ENCODE results near the gene BACE2.
"Not testable (repeated sequence)": the region's sequence is repeated elsewhere in the genome, so short reads cannot be mapped to it uniquely, and the experiment has no call there.

BACE2 gene

DNA sequence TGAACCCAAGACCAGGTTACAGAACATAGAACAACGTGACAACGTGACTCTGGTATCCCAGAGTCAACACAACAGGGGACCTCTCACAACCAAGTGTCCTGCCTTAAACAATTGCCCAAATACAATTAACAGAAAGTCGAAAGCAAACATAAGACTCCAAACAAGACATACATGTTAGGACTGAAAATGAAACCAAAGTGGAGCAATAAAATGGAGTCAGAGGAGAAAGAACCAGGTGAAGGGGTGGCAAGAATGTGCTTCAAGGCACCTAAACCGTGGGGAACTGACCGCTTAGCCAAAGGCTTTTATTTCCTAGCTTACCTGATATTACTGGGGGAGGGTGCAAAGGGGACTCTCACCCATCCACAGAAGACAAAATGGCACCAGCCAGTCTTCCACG, 17.8 kb downstream of the BACE2 start:
- DNase-seq (ENCODE audit: low read depth in 2 of 2) = no peak

DNA sequence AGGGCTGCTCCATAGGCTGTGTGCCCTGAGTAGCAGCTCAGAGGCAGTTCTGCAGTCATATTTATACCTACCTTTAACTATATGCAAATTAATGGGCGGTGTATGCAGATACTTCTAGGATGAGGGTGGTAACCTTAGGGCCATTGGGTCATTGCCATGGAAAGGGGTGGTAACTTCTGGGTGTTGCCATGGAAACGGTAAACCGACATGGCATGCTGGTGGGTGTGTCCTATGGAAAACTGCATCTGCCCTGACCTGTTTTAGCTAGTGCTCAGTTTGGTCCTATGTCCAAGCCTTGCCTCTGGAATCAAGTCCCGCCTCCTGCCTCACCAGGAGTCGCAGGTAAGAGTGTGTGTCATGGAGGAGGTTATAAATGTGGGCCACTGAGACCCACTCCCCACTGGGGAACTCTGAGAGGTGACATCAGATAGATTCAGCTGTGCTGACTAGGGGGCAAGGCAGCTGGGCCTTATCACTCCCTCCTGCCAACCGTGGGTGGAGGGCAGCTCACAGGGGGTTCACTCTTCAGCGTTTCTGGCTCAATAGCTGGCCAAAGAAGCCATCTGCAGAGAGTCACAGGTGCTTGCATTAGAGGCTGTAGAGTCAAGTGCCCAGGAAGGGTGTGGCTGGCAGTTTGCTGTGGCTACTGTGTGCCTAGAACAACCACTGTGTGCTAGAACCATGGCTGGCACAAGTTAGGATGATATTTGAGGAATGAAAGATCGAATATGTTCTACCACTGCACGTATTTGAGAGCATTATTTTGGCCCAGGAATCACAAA, 19.0 kb downstream of the BACE2 start:
- DNase-seq (ENCODE audit: low read depth in 2 of 2) = no peak

GRCh38 chr21:41187537-41188025, 19.6 kb downstream of the BACE2 start:
- DNase-seq (ENCODE audit: low read depth in 2 of 2) = no peak

GRCh38 chr21:41188486-41189149, 20.7 kb downstream of the BACE2 start:
- DNase-seq (ENCODE audit: low read depth in 2 of 2) = no peak

DNA sequence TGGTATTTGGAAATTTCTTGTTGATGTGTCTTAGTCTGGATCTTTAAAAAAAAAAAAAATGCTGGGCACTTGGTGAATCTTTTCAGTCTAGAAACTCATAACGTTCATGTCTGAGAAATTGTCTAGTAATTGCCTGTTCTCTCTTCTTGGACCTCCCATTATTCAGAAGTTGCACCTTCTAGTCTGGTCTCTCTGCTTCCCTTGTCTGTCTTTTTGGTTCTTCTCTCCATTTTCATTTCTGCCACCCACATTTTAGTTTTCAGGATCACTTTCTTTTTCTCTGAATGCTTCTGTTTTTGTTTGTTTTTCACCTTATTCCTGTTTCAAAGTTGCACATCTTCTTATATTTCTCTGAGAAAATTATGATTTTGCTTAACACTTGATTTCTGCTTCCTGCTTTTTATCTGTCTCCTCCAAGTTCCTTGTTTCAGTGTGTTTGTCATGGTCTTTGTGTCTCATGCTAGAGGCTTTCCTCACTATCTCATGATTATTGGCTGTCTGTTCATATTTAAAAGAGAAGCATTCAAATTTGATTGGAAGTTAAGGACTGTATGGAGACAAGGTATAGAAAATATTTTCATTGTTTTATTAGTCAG, 21.3 kb downstream of the BACE2 start:
- DNase-seq (ENCODE audit: low read depth in 2 of 2) = no peak

- DNase-seq (ENCODE audit: low read depth in 2 of 2) = not testable (repeated sequence)
Observed at GRCh38 chr21:41192552-41192951, 24.6 kb downstream of the BACE2 start.

DNA sequence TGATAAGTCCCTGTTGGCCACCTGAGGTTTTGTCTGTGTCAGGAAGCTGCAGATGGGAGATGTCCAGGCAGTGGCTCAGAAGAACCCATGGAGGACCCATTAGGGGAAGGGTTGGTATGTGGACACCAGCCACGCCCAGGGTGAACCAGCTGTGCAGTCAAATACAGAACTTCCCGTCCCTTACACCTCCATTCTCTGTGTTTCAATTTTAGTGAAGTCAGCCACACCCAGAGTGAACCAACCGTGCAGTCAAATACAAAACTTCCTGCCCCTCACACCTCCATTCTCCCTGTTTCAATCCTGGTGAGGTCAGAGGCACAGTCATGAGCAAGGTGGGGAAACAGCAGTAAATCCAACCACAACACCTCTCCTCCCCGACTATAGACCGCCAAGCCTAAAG, 27.4 kb downstream of the BACE2 start:
- DNase-seq (ENCODE audit: low read depth in 2 of 2) = no peak

- DNase-seq (ENCODE audit: low read depth in 2 of 2) = no peak
Observed at GRCh38 chr21:41196993-41197392, 29.0 kb downstream of the BACE2 start.

DNA sequence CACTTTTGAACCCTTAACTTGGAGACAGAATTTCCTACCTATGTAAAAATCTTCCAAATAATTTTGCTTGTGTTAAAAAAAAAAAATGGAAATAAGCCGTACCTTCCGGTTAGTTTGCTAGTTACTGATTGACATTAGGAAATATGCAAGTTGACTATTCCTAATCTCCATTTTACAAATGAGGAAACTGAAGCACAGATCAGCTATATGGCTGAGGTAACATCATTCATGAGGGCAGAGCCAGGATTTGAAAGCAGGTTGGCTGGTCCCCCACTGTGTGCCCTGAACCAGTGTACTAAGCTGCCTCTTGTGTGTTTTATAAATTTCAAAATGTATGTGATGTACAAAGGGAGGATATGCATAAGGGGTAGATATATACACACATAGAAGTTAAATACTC, 29.6 kb downstream of the BACE2 start:
- no peak for DNase-seq (ENCODE audit: low read depth in 2 of 2)

DNA sequence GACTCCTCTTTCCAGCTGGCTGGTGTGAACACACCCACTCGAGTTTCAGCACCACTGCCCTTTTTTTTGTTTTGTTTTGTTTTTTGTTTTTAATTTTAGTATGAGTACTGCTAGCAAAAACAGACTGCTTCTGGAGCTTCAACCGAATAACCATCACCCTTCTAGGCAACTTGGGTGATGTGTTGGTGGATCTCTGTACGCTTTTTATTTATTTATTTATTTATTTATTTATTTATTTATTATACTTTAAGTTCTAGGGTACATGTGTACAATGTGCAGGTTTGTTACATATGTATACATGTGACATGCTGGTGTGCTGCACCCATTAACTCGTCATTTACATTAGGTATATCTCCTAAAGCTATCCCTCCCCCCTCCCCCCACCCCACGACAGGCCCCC, 30.7 kb downstream of the BACE2 start:
- not testable (repeated sequence) for DNase-seq (ENCODE audit: low read depth in 2 of 2)

DNA sequence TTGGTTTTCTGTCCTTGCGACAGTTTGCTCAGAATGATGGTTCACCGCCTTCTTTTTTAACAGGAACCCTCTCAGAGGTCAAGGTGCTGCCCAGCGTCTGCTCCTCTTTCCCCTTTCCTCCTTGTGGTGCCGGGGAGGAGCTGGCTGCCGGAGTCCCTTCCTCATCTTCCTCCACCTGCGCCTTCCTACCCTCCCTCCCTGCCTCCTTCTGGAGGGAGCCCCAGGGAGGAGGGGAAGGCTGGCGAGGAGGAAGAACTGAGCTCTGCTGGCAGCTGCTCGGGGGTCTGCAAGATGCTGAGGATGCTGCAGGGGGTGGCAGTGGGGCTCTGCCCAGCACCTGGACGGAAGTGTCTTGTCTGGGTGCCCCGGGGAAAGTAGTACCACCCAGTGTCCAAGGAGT, 31.2 kb downstream of the BACE2 start:
- DNase-seq (ENCODE audit: low read depth in 2 of 2) = no peak

DNA sequence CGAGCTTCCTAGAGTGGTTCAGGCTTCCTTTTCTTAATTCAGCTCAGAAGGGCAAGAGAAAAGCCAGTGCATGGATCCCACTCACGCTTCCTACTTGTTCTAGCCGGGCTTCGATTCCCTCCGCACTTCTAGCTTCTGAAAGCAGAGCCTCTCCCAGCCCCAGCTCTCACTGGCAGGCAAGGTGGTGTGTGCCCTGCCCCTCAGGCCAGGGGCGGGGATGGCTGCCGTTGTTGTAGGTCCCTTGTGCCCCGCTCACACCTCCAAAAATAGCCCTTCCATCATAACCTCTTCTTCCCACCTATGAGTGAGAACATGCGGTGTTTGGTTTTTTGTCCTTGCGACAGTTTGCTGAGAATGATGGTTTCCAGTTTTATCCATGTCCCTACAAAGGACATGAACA, 31.6 kb downstream of the BACE2 start:
- no peak for DNase-seq (ENCODE audit: low read depth in 2 of 2)

- no peak for DNase-seq (ENCODE audit: low read depth in 2 of 2)
Observed at GRCh38 chr21:41201385-41201784, 33.4 kb downstream of the BACE2 start.

DNA sequence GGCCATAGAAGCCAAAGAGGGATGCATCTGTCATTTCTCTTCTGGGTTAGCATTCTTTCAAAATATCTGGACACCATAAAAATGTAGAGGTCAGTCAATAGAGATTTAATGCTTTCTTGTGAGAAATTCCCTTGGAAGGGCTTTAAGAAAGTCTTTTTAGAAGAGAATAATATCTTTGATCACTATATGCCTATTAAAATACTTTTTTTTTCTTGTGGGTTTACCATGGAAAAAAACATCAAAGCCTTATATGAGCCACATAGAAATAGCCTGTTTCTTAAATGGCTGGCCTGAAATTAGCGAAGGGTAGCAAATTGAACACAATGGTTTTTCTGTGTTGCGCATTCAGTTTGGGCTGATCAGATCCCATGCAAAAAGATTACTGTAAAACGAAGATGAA, 36.8 kb downstream of the BACE2 start:
- no peak for DNase-seq (ENCODE audit: low read depth in 2 of 2)

GRCh38 chr21:41207401-41208375, 39.7 kb downstream of the BACE2 start:
- no peak for DNase-seq (ENCODE audit: low read depth in 2 of 2)

DNA sequence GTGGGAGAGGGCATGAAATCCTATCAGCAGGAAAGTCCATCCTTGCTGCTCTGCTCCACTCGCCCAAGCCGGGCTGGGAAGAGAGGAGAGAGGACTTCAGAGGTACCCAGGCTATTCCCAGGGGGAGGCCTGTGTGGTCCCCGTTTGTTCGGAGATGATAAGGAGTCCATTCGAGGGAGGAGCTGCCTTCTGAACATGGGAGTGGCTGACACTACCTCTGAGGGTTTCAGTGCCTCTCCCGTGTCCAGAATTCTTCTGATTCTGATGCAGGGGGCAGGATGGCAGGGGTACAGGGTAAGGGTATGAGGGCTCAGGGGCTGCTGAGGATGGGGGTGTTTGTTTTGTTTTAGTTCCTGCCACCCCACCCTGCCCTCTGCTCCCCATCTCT, 40.4 kb downstream of the BACE2 start:
- DNase-seq (ENCODE audit: low read depth in 2 of 2) = no peak

GRCh38 chr21:41209016-41209619, 41.2 kb downstream of the BACE2 start:
- DNase-seq (ENCODE audit: low read depth in 2 of 2) = no peak

GRCh38 chr21:41210426-41211059, 42.6 kb downstream of the BACE2 start:
- DNase-seq (ENCODE audit: low read depth in 2 of 2) = no peak

DNA sequence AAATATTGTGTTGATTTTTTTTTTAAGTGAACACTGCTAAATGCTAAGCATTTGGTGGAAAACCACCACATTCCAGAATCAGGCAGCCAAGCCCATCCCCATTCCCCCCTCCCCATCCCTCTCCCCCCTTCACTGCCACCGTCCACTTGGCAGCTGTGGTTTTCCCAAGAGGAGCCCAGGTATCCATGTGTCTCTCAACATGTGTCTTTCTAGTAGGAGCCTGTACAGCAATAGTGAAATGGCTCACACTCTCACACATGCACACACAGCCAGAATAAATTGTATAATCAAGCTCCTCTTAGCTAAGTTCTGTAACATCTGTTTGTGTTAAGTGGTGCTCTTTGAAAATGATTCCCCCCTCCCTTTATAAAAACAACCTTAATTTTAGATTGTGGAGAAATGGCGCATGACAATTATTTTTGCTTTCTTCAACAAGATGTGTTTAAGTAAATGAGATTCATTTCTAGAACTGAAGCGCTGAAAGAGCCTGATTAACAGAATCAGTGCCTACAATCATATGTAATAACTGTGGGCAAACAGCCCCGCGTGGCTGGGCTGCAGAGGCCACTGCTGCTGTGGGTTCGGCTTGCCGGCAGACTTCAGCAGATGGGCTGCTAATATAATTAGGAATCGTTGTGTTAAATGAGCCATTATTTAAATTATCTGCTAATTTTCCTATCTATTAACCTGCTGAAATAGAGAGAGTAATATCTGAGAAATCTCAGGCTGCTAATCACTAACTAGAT, 43.3 kb downstream of the BACE2 start:
- DNase-seq (ENCODE audit: low read depth in 2 of 2) = no peak

DNA sequence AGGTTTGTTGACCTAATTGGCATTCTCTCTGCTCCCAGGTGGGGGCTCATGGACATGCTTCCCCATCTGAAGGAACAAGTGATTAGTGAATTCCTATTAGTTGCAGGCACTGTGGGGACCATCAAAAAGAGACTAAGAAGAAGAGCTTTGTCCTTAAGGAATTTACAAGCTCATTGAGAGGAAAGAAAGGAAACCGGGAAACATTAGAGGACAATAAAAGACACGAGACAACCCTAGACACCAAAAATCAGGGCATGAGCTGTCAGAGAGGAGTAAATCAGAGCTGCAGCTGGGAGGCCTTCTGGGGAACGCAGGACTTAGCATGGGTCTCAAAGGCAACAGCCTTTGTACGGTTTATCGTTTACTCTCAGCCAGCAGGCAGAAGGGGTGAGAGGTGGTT, 45.1 kb downstream of the BACE2 start:
- DNase-seq (ENCODE audit: low read depth in 2 of 2) = no peak

Measured in stimulated activated CD8-positive, alpha-beta memory T cell treated with anti-CD3 and anti-CD28 coated beads, Interleukin-7, amount 100 ng/mL, for 1 hour (primary cell).